Activated T-cell treated with anti-CD3 and anti-CD28 coated beads, Interleukin-2, amount 50 U/mL, for 72 hours (primary cell): ENCODE measurements around the gene MAP7. TPM values are rescaled to one million over a fixed set of nuclear protein-coding genes. Genes with fewer than 3 reads are reported as not detected.

Experiments
- ATAC-seq, 2 donors: fragments of 150-1000 bp; cut with Tn5 transposase; replicated peaks in 1 of 2; 2 replicates each; pipeline ENCODE4 v1.10.0; 2021; ENCODE audit warnings: moderate library complexity in 2 of 2, mild to moderate bottlenecking in 1 of 2
- DNase-seq, 2 donors: peaks; one replicate each; pipeline ENCODE4 v3.0.0; 2021 to 2022; ENCODE audit warnings: mixed read lengths in 1 of 2
- H3K27ac Mint-ChIP-seq: one replicate; pipeline ENCODE4 v1.8.0; 2022; ENCODE audit warnings: mild to moderate bottlenecking, moderate library complexity, mixed read lengths
- H3K27me3 Mint-ChIP-seq: one replicate; pipeline ENCODE4 v1.8.0; 2022; ENCODE audit warnings: low read depth, mixed read lengths
- H3K36me3 Mint-ChIP-seq, 2 donors: one replicate each; pipeline ENCODE4 v1.8.0; 2022; ENCODE audit warnings: mixed read lengths in 2 of 2, mild to moderate bottlenecking in 1 of 2; ENCODE audit not compliant: insufficient read depth in 2 of 2
- H3K4me1 Mint-ChIP-seq: one replicate; pipeline ENCODE4 v1.8.0; 2022; ENCODE audit warnings: low read depth, mixed read lengths
- H3K4me3 Mint-ChIP-seq, 2 donors: one replicate each; pipeline ENCODE4 v1.8.0; 2022; ENCODE audit warnings: mild to moderate bottlenecking in 2 of 2, mixed read lengths in 2 of 2, moderate library complexity in 2 of 2
- H3K9me3 Mint-ChIP-seq, 2 donors: one replicate each; pipeline ENCODE4 v1.8.0; 2022; ENCODE audit warnings: mixed read lengths in 2 of 2
- total RNA-seq, 2 donors: library from RNA; stranded (reverse); gene quantifications; one replicate each; pipeline ENCODE4 v1.2.3, GENCODE V29; 2022

The MAP7 gene
- total RNA-seq, 2 donors from 2014 or later: 1.3 to 1.4 TPM

DNA sequence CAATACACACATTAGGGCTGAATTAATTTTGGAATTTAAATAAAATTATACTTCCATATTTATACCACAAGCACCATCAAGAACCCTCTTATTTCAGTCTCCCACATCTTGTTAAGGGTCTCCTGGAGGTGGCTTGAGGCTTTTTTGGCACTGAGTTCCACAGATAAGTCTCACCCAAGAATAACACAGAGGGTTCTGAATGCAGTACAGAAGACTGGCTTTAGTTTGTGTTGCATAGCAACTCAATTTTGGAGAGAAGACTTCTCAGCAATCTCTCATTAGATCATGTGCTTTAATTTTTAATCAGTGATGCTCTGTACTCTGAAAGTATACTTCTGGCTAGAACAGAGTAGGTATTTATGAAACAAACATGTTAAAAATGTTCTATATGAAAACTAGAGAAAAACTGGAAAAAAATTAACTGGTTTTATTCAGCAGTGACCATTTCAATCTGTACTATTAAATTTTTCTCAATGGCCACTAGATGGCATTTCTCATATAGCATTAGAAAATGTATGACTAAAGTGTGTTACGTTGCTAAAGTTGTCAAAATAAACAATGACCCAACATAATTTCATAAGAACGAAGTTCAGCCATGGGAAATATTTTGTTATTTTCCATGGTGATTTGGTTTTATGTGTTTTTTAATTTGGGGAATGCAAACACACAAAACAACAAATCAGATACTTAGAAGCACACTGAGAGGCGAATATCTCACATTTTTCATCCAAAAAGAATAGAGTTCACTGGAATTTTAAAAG lies 32.7 kb upstream of the MAP7 start:
- DNase-seq (no peak), ATAC-seq (no peak)
- no peaks in the 10 kb centered on the region for H3K9me3 Mint-ChIP-seq
- no peak overlapping the region for H3K27ac Mint-ChIP-seq
- H3K4me3 Mint-ChIP-seq: no peak overlapping the region
- no peaks in the 10 kb centered on the region for H3K4me1 Mint-ChIP-seq
- no peaks in the 10 kb centered on the region for H3K27me3 Mint-ChIP-seq
- peaks cover 3 to 7% of the 10 kb centered on the region in 2 donors for H3K36me3 Mint-ChIP-seq

DNA sequence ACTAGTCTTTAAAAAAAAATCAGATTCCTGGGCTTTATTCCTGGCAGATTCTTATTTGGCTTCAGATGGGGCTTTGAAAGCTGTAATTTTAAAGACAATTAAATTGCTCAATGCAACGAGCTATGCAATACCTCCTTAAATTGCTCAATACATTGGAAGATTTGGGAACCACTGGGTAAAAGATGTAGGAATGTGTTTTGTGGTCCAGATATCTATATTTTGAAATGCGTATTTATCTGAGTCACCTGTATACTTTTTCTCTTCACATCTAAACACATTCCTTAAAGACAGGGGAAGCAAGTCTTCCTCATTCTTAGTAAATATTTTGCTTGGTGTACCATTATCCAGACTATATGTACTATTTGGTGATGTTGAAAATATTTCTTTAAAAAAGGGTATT lies 29.6 kb upstream of the MAP7 start:
- Mint-ChIP-seq H3K9me3 (no peaks in the 10 kb centered on the region), H3K36me3 (peaks cover 6 to 8% of the 10 kb centered on the region in 2 donors), H3K27me3 (no peaks in the 10 kb centered on the region), H3K27ac (no peak overlapping the region), H3K4me1 (no peaks in the 10 kb centered on the region), H3K4me3 (no peak overlapping the region)
- DNase-seq: no peak
- ATAC-seq: no peak

DNA sequence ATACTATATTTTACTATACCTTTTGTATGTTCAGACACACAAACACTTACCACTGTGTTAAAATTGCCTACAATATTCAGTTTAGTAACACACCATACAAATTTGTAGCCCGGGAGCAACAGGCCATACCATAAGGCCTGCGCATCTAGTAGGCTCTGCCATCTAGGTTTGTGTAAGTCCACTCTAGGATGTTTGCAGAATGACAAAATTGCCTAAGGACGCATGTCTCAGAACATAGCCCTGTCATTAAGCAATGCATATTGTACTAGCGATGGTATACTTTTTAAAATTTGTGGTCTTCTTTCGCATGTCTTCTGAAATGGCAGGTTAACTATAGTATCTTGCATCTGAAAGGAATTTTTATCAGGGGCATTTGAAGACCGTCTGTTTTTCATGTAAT lies 26.6 kb upstream of the MAP7 start:
- H3K4me3 Mint-ChIP-seq: no peak overlapping the region
- DNase-seq (no peak), ATAC-seq (no peak)
- no peaks in the 10 kb centered on the region for H3K27me3 Mint-ChIP-seq
- H3K4me1 Mint-ChIP-seq: no peaks in the 10 kb centered on the region
- peaks cover 4 to 8% of the 10 kb centered on the region in 2 donors for H3K36me3 Mint-ChIP-seq
- H3K9me3 Mint-ChIP-seq: peaks cover 0 to under 1% of the 10 kb centered on the region in 2 donors
- no peak overlapping the region for H3K27ac Mint-ChIP-seq

DNA sequence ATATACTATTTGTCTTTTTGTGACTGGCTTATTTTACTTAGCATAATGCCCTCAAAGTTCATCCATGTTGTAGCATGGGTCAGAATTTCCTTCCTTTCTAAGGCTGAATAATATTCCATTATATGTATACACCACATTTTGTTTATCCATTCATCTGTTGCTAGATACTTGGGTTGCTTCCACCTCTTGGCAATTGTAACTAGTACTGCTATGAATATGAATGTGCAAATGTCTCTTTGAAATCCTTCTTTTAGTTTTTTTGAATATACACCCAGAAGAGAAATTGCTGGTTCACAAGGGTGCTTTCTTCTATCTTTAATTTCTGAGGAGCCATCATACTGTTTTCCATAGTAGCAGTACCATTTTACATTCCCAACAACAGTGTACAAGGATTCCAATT lies 21.3 kb upstream of the MAP7 start:
- Mint-ChIP-seq H3K4me1 (no peaks in the 10 kb centered on the region), H3K27ac (no peak overlapping the region), H3K36me3 (peaks cover 15 to 17% of the 10 kb centered on the region in 2 donors), H3K4me3 (no peak overlapping the region), H3K27me3 (no peaks in the 10 kb centered on the region), H3K9me3 (peaks cover 0 to 12% of the 10 kb centered on the region in 2 donors)
- no peak for DNase-seq
- no peak for ATAC-seq

DNA sequence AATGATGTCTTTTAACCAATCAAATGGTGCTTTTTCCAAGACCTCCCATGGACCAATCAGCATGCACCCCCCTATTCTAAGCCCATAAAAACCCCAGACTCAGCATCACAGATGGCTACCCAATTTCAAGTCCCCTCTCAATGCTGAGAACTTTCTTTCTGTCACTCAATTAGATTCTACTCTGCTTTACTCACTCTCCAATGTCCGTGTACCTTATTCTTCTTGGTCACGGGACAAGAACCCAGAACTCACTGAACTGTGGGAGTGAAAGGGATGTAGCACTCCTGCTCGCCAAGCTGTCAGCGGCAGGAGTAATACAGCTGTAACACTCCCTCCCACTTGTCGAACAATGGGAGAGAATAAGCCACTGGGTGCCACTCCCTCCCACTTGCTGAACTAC lies 20.8 kb upstream of the MAP7 start:
- Mint-ChIP-seq H3K4me3 (no peak overlapping the region), H3K4me1 (no peaks in the 10 kb centered on the region), H3K9me3 (peaks cover 0 to 12% of the 10 kb centered on the region in 2 donors), H3K27me3 (no peaks in the 10 kb centered on the region), H3K36me3 (peaks cover 15 to 17% of the 10 kb centered on the region in 2 donors), H3K27ac (no peak overlapping the region)
- DNase-seq (no peak), ATAC-seq (no peak)

DNA sequence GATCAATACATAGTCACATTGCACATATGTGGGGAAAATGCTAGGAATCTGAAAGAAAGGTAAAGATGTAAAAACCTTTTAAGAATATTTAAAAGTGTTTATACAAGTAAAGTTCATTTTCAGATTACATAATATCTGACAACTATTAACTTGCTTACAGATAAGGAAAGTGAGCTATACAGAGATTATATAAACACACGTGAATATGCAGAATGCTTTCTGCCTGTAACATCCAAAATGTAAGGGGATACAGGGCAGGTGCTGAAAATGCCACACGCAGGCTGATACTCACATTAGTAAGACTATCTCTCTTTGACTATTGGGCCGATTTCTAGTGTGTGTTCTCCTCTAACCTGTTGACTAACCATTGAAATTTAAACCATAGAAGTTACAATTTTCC lies 17.9 kb upstream of the MAP7 start:
- Mint-ChIP-seq H3K36me3 (peaks cover 13 to 14% of the 10 kb centered on the region in 2 donors), H3K27me3 (no peaks in the 10 kb centered on the region), H3K9me3 (peaks cover 0 to 12% of the 10 kb centered on the region in 2 donors), H3K27ac (no peak overlapping the region), H3K4me1 (no peaks in the 10 kb centered on the region), H3K4me3 (no peak overlapping the region)
- DNase-seq: no peak
- ATAC-seq: no peak

DNA sequence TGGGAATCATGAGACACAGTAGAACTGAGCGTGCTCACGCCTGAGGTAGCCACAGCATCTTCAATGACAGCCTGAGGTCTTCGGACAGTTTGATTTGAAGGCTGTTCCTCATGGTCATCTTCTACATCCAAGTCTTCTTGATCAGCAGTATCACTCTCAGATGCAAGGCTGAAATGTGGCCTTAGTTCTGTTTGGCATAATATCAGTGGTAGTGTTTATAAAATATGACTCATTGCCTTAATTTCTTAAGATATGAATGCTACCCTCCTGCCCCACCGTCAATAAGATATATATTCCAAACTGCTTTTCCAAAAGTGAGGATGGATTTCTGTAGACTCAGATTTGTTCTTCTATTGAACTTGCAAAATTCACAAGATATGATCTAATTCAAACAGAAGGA lies 17.5 kb upstream of the MAP7 start:
- Mint-ChIP-seq H3K4me3 (no peak overlapping the region), H3K36me3 (peaks cover 13 to 14% of the 10 kb centered on the region in 2 donors), H3K4me1 (no peaks in the 10 kb centered on the region), H3K27ac (no peak overlapping the region), H3K9me3 (peaks cover 0 to 12% of the 10 kb centered on the region in 2 donors), H3K27me3 (no peaks in the 10 kb centered on the region)
- ATAC-seq: no peak
- no peak for DNase-seq

DNA sequence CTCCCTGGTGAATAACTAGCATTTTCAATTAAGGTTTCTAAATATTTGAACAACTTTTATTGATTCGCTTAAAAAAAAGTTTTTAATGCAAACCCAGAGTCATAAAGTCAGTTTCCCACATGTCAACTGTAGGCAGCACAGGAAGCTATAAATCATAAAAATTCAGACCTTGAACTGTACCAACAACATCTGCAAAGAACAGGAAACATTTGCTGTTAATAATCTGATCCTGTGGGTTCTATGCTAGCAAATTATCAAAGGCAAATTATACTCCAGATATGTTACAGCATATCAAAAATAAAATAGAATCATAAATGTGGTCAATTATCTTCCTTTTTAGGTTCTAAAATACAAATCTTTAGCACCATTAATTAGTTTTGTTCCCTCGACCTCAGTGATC lies 16.6 kb upstream of the MAP7 start:
- ATAC-seq (no peak), DNase-seq (no peak)
- no peaks in the 10 kb centered on the region for H3K4me1 Mint-ChIP-seq
- H3K27me3 Mint-ChIP-seq: no peaks in the 10 kb centered on the region
- peaks cover 0 to 11% of the 10 kb centered on the region in 2 donors for H3K9me3 Mint-ChIP-seq
- no peak overlapping the region for H3K4me3 Mint-ChIP-seq
- no peak overlapping the region for H3K27ac Mint-ChIP-seq
- H3K36me3 Mint-ChIP-seq: peaks cover 12 to 13% of the 10 kb centered on the region in 2 donors

DNA sequence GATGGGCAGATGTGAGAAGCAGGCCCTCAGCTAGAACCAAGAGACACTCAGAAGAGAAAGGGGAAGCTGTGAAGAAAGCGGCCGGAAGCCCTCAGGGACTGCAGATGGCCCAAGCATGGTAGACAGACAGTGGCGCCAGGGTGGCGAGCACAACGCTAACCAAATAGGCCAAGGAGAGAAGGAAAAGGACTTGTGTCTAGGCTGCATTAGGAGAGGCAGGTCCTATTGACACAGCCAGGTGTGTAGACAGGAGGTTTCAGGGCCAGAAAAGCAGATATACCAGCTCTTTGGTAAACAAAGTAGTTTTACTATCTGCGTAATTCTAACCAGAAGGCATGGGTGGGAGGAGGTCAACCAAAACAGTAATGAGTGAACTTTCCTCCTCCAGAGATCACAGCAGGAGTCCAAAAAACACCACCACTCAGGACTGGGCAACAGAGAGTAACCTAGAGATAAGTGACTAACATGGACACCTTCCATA lies 15.8 kb upstream of the MAP7 start:
- peaks cover 7% of the 10 kb centered on the region in 2 donors for H3K36me3 Mint-ChIP-seq
- H3K27me3 Mint-ChIP-seq: no peaks in the 10 kb centered on the region
- no peak overlapping the region for H3K27ac Mint-ChIP-seq
- H3K4me1 Mint-ChIP-seq: no peaks in the 10 kb centered on the region
- DNase-seq (no peak), ATAC-seq (no peak)
- H3K4me3 Mint-ChIP-seq: no peak overlapping the region
- peaks cover 0 to 5% of the 10 kb centered on the region in 2 donors for H3K9me3 Mint-ChIP-seq

DNA sequence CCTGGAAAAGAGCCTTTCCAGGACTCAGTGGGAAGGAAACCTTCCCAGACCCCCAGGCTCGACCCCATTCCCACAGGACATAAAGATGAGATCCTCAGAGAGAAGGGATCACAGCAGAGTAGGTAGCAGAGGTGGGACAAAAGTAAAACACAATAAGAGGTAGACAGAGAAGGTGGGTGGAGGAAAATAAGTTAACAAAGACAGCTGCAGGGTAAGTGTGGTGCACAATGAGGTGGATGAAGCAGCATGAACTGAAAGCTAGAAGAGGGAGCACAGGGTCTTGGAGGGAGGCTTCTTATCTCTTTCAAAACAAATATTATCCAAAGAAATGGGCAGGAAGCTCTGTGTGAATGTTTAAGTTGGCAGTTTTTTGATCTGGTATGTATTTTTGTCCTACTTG lies 14.0 kb upstream of the MAP7 start:
- DNase-seq (no peak), ATAC-seq (no peak)
- Mint-ChIP-seq H3K36me3 (peaks cover 2% of the 10 kb centered on the region in 2 donors), H3K4me1 (no peaks in the 10 kb centered on the region), H3K4me3 (no peak overlapping the region), H3K27me3 (no peaks in the 10 kb centered on the region), H3K27ac (no peak overlapping the region), H3K9me3 (no peaks in the 10 kb centered on the region)

DNA sequence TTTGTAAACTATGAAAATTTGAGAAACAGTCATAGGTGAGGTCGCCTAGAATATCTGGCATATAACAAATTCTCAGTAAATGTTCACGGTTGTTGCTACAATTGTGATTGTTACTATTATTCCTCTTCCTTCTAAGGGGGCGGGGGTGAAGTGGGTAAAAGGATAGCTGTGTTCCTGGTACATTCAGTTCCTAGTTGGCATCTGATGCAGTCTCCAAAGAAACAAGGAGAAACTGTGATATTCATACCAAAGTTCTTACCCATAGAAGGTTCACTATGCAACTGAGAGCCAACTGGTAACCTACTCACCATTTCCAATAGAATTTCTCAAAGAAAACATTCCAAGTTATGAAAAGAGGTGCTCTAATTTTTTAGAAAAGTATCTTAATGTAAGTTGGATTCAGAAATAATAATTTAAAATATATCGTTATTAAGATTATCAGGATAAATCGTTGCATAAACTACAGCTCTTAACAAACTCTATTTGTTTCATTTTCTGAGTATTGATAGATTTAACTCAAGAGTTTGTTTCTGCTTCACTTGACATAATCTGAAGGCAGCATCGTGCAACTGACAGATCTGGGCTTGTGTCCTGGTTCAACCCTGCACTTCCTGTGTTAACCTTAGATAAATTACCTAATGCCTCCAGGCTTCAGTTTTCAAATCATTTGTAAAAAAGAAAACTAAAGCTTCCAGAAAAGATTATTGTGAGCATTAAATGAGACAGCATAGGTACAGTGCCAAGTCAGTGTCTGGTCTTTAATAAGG lies 13.3 kb upstream of the MAP7 start:
- Mint-ChIP-seq H3K9me3 (no peaks in the 10 kb centered on the region), H3K36me3 (peaks cover 2% of the 10 kb centered on the region in 2 donors), H3K27me3 (no peaks in the 10 kb centered on the region), H3K4me1 (no peaks in the 10 kb centered on the region), H3K4me3 (no peak overlapping the region), H3K27ac (no peak overlapping the region)
- DNase-seq: no peak
- ATAC-seq: no peak

DNA sequence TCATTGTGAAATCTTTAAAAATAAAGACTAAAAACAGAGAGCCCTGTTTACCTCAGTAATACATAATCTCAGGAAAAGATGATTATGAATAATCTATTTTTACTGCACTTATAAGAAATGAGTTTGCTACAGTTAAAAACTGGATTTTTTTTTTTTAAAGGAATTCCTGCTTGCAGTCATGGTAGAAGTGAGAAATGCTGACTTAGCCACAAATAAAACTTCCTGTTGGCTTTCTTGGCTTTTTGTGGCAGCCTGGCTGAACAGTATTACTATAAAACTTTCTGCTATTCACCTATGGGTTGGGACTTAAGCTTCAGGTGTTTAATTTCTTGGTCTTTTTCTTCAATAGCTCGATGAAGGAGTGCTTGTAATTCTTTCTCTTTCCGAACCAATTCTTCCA lies 12.0 kb upstream of the MAP7 start:
- Mint-ChIP-seq H3K27ac (no peak overlapping the region), H3K4me3 (no peak overlapping the region), H3K36me3 (peaks cover 5% of the 10 kb centered on the region in 2 donors), H3K9me3 (no peaks in the 10 kb centered on the region), H3K4me1 (no peaks in the 10 kb centered on the region), H3K27me3 (no peaks in the 10 kb centered on the region)
- DNase-seq (no peak), ATAC-seq (no peak)

DNA sequence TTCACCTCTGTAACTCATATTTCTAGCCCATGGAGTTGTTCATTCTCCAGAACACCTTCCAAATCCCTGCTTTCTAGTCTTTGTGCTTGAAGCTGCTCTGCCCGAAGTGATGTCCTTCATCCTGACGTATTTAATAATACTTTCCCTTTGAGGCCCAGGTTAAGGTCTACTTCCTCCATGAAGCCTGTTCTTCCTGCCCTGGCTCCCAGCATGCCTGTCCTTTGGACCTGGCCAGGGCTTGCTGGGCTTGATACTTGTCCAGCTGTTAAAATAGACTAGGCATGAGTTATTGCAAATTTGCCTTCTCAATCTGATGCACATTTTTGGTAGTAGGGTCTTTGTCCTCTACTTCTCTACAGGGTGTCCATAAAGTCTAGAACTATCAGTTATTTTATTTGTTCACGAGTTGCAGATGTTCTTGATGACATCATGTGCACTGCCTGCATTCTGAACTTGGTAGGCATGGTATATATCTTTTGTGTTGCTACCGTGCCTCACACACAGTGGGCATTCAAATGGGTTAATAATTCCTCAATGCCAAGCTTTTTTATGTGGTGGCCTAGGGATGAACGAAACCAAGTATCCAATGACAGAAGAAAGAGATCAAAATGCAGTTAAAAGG lies 3.1 kb upstream of the MAP7 start:
- H3K4me3 Mint-ChIP-seq: no peak overlapping the region
- H3K27me3 Mint-ChIP-seq: peaks cover 38% of the 10 kb centered on the region
- peaks cover 4% of the 10 kb centered on the region for H3K4me1 Mint-ChIP-seq
- ATAC-seq: no peak
- DNase-seq: no peak
- no peaks in the 10 kb centered on the region for H3K9me3 Mint-ChIP-seq
- H3K36me3 Mint-ChIP-seq: peaks cover 3 to 4% of the 10 kb centered on the region in 2 donors
- H3K27ac Mint-ChIP-seq: no peak overlapping the region
